22Rv1 (cell line): ENCODE measurements around the gene UBE2U.
"Not testable (repeated sequence)": the region's sequence is repeated elsewhere in the genome, so short reads cannot be mapped to it uniquely, and the experiment has no call there.

Experiments used
- CTCF ChIP-seq: fragments of 450-650 bp; IDR thresholded peaks from 2 replicates; pipeline ENCODE4 v1.5.1; 2017; ENCODE audit warnings: mild to moderate bottlenecking
- ZFX ChIP-seq: fragments of 450-650 bp; IDR thresholded peaks from 2 replicates; pipeline ENCODE4 v1.6.1; 2017; ENCODE audit warnings: antibody characterized with exemption, borderline replicate concordance

- not testable (repeated sequence) for TF ChIP-seq CTCF, ZFX
These were observed 47.0 kb downstream of the UBE2U start for GRCh38 chr1:64250472-64250871.
